Suprapubic skin (tissue), 3 donors: ENCODE results near the gene NOS1AP.

Experiments used
- EP300 ChIP-seq: sonication (generic); formaldehyde crosslinking; IDR thresholded peaks from one replicate; pipeline ENCODE4 v1.6.1; 2017; ENCODE audit warnings: antibody characterized with exemption
- POLR2A ChIP-seq, 2 donors: fragments of 450-650 bp; IDR thresholded peaks; one replicate each; pipeline ENCODE4 v1.6.1; 2017; ENCODE audit warnings: antibody characterized with exemption in 2 of 2, mild to moderate bottlenecking in 2 of 2, moderate library complexity in 2 of 2
- TF ChIP-seq, protein P1 (sequence below), 2 donors: fragments of 200-600 bp in 1 of 2; fragments of 450-650 bp in 1 of 2; sonication (generic) in 1 of 2; IDR thresholded peaks; one replicate each; pipeline ENCODE4 v1.5.1; 2016 to 2019; ENCODE audit warnings: antibody characterized with exemption in 2 of 2, mild to moderate bottlenecking in 1 of 2, moderate library complexity in 1 of 2

DNA sequence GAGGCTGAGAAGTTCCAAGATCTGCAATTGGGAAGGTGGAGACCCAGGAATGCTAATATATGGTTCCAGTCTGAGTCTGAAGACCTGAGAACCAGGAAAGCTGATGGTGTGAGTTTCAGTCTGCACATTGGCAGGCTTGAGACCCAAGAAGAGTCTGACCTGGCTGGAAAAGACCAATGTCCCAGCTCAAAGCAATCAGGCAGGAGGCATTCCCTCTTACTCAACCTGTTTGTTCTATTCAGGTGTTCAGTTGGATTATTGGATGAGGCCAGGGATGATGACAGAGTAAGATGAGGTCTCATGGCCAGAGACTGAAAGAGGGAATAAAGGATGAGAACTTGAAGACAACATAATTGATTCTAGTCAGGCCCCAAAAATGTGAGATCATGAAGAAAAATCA lies 257.1 kb downstream of the NOS1AP start:
- TF ChIP-seq, protein P1, sequence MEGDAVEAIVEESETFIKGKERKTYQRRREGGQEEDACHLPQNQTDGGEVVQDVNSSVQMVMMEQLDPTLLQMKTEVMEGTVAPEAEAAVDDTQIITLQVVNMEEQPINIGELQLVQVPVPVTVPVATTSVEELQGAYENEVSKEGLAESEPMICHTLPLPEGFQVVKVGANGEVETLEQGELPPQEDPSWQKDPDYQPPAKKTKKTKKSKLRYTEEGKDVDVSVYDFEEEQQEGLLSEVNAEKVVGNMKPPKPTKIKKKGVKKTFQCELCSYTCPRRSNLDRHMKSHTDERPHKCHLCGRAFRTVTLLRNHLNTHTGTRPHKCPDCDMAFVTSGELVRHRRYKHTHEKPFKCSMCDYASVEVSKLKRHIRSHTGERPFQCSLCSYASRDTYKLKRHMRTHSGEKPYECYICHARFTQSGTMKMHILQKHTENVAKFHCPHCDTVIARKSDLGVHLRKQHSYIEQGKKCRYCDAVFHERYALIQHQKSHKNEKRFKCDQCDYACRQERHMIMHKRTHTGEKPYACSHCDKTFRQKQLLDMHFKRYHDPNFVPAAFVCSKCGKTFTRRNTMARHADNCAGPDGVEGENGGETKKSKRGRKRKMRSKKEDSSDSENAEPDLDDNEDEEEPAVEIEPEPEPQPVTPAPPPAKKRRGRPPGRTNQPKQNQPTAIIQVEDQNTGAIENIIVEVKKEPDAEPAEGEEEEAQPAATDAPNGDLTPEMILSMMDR (IDR thresholded peaks at IDR 0.05): no peak
- TF ChIP-seq POLR2A (IDR thresholded peaks at IDR 0.05) (no peak), EP300 (no peak)
